HG03039 (cell line): ENCODE measurements around the gene FEZF2.

Source experiments
- ATAC-seq: cut with Tn5 transposase; IDR thresholded peaks from one replicate; pipeline ENCODE4 v1.9.1; 2021; ENCODE audit warnings: mild to moderate bottlenecking, moderate library complexity; ENCODE audit not compliant: unreplicated experiment

The FEZF2 gene

GRCh38 chr3:62373215-62373614 lies at the start of gene FEZF2:
Gene FEZF2 (minus strand): TSS chr3:62373550. CDS start chr3:62372868, 682 bp downstream.
- no peak for ATAC-seq

- no peak for ATAC-seq
Measured at GRCh38 chr3:62421207-62421606, 47.9 kb upstream of the FEZF2 start.

GRCh38 chr3:62416144-62416543 lies 42.8 kb upstream of the FEZF2 start:
- ATAC-seq: no peak

GRCh38 chr3:62415312-62415801 lies 42.0 kb upstream of the FEZF2 start:
- no peak for ATAC-seq

GRCh38 chr3:62414786-62415185 lies 41.4 kb upstream of the FEZF2 start:
- no peak for ATAC-seq

- no peak for ATAC-seq
Measured at GRCh38 chr3:62413687-62414086, 40.3 kb upstream of the FEZF2 start.

GRCh38 chr3:62406945-62407344 lies 33.6 kb upstream of the FEZF2 start:
- no peak for ATAC-seq

GRCh38 chr3:62405566-62405965 lies 32.2 kb upstream of the FEZF2 start:
- no peak for ATAC-seq

- ATAC-seq: no peak
Measured at GRCh38 chr3:62405135-62405534, 31.8 kb upstream of the FEZF2 start.

GRCh38 chr3:62404321-62404720 lies 31.0 kb upstream of the FEZF2 start:
- no peak for ATAC-seq

GRCh38 chr3:62403765-62404164 lies 30.4 kb upstream of the FEZF2 start:
- no peak for ATAC-seq

GRCh38 chr3:62392626-62393292 lies 19.4 kb upstream of the FEZF2 start:
- ATAC-seq: no peak

GRCh38 chr3:62387251-62387650 lies 13.9 kb upstream of the FEZF2 start:
- ATAC-seq: no peak

GRCh38 chr3:62379321-62379798 lies 6.0 kb upstream of the FEZF2 start:
- no peak for ATAC-seq

- ATAC-seq: no peak
Measured at GRCh38 chr3:62378921-62379320, 5.6 kb upstream of the FEZF2 start.

GRCh38 chr3:62378311-62378789 lies 5.0 kb upstream of the FEZF2 start:
- ATAC-seq: no peak

- ATAC-seq: no peak
Measured at GRCh38 chr3:62376906-62377877, 3.8 kb upstream of the FEZF2 start.

- no peak for ATAC-seq
Measured at GRCh38 chr3:62376454-62376720, 3.0 kb upstream of the FEZF2 start.

- no peak for ATAC-seq
Measured at GRCh38 chr3:62375655-62376453, 2.5 kb upstream of the FEZF2 start.

GRCh38 chr3:62374341-62375218 lies 1.2 kb upstream of the FEZF2 start:
- no peak for ATAC-seq
